Trophoblast cell (in vitro differentiated cells and primary cell): ENCODE data around the gene KBTBD4.
"Not testable (repeated sequence)": the region's sequence is repeated elsewhere in the genome, so short reads cannot be mapped to it uniquely, and the experiment has no call there.

Experiments used
- DNase-seq, 2 donors: peaks; one replicate each; pipeline ENCODE4 v3.0.0-alpha.2; 2016
- H2AFZ ChIP-seq: 2 replicates; pipeline ENCODE4 v1.6.1; 2013; ENCODE audit warnings: low read length, moderate library complexity, mild to moderate bottlenecking; ENCODE audit not compliant: insufficient read depth, poor library complexity
- H2AK5ac ChIP-seq: 2 replicates; pipeline ENCODE4 v1.6.1; 2013; ENCODE audit warnings: mild to moderate bottlenecking, low read length
- H2BK120ac ChIP-seq: 2 replicates; pipeline ENCODE4 v1.6.1; 2013; ENCODE audit warnings: low read length, mild to moderate bottlenecking, moderate library complexity; ENCODE audit not compliant: insufficient read depth, poor library complexity
- H2BK12ac ChIP-seq: 2 replicates; pipeline ENCODE4 v1.6.1; 2013; ENCODE audit warnings: mild to moderate bottlenecking, low read length, moderate library complexity
- H2BK5ac ChIP-seq: 2 replicates; pipeline ENCODE4 v1.6.1; 2013; ENCODE audit warnings: low read length, low read depth, moderate library complexity, mild to moderate bottlenecking; ENCODE audit not compliant: poor library complexity
- H3K14ac ChIP-seq: 2 replicates; pipeline ENCODE4 v1.6.1; 2013; ENCODE audit warnings: mild to moderate bottlenecking, low read length
- H3K18ac ChIP-seq: 2 replicates; pipeline ENCODE4 v1.6.1; 2013; ENCODE audit warnings: mild to moderate bottlenecking, low read length
- H3K23ac ChIP-seq: 2 replicates; pipeline ENCODE4 v1.6.1; 2013; ENCODE audit warnings: low read length
- H3K27ac ChIP-seq: 2 replicates; pipeline ENCODE4 v1.5.1; 2013; ENCODE audit warnings: low read depth, mild to moderate bottlenecking, inconsistent platforms, low read length, moderate library complexity
- H3K27me3 ChIP-seq: 2 replicates; pipeline ENCODE4 v1.6.1; 2013; ENCODE audit warnings: inconsistent platforms, mild to moderate bottlenecking, low read length, moderate library complexity; ENCODE audit not compliant: insufficient read depth
- H3K36me3 ChIP-seq, 2 experiments: 1 replicate in 1 of 2; 2 replicates in 1 of 2; pipeline ENCODE4 v1.6.1; 2013; ENCODE audit warnings: low read length in 2 of 2, mild to moderate bottlenecking in 2 of 2, moderate library complexity in 1 of 2; ENCODE audit not compliant: insufficient read depth in 2 of 2, control insufficient read depth in 1 of 2
- H3K4ac ChIP-seq: 2 replicates; pipeline ENCODE4 v1.6.1; 2013; ENCODE audit warnings: low read depth, mild to moderate bottlenecking, low read length, moderate library complexity
- H3K4me1 ChIP-seq, 2 experiments: 1 replicate in 1 of 2; 2 replicates in 1 of 2; pipeline ENCODE4 v1.6.1; 2013; ENCODE audit warnings: low read length in 2 of 2, mild to moderate bottlenecking in 2 of 2, moderate library complexity in 1 of 2; ENCODE audit not compliant: insufficient read depth in 2 of 2, control insufficient read depth in 1 of 2
- H3K4me2 ChIP-seq: 2 replicates; pipeline ENCODE4 v1.6.1; 2013; ENCODE audit warnings: inconsistent platforms, mild to moderate bottlenecking, low read length, moderate library complexity
- H3K4me3 ChIP-seq: 2 replicates; pipeline ENCODE4 v1.5.1; 2013; ENCODE audit warnings: mild to moderate bottlenecking, low read depth, low read length, inconsistent platforms
- H3K79me1 ChIP-seq: one replicate; pipeline ENCODE4 v1.6.1; 2013; ENCODE audit warnings: low read length
- H3K79me2 ChIP-seq: 2 replicates; pipeline ENCODE4 v1.6.1; 2013; ENCODE audit warnings: low read length, mild to moderate bottlenecking; ENCODE audit not compliant: control insufficient read depth, insufficient read depth, poor library complexity
- H3K9ac ChIP-seq: 2 replicates; pipeline ENCODE4 v1.6.1; 2013; ENCODE audit warnings: mild to moderate bottlenecking, low read length
- H3K9me3 ChIP-seq: 2 replicates; pipeline ENCODE4 v1.6.1; 2013; ENCODE audit warnings: low read depth, mild to moderate bottlenecking, control low read depth, inconsistent platforms, low read length; ENCODE audit not compliant: insufficient read depth
- H4K12ac ChIP-seq: 2 replicates; pipeline ENCODE4 v1.6.1; 2013; ENCODE audit warnings: low read depth, mild to moderate bottlenecking, low read length, moderate library complexity
- H4K8ac ChIP-seq: 2 replicates; pipeline ENCODE4 v1.6.1; 2013; ENCODE audit warnings: low read depth, mild to moderate bottlenecking, low read length, moderate library complexity
- H4K91ac ChIP-seq: one replicate; pipeline ENCODE4 v1.6.1; 2013; ENCODE audit warnings: low read depth, mild to moderate bottlenecking, low read length, moderate library complexity
- WGBS: extraction: QIAGEN DNeasy Blood & Tissue Kit; methylation state at CpG from one replicate; pipeline ENCODE4 v1.1.7; 2013; ENCODE audit warnings: missing lambda C conversion rate; ENCODE audit not compliant: insufficient read length, insufficient coverage; ENCODE audit errors: extremely low coverage; 5-methylcytosine and 5-hydroxymethylcytosine counted together

The KBTBD4 gene

GRCh38 chr11:47565340-47566148, 13.2 kb downstream of the KBTBD4 start, which contains the start of gene PTPMT1:
PTPMT1 (plus strand) TSS chr11:47565599; CDS start chr11:47565623, 24 bp downstream.
- no CpG with 5 or more reads among the region's 86 CpGs for WGBS
- Histone ChIP-seq H3K27me3 (no peaks in the 10 kb centered on the region), H2AFZ (peak within 1 kb of the TSS; percentile 82), H2BK5ac (peak within 1 kb of the TSS; percentile 13), H3K27ac (peak within 1 kb of the TSS; percentile 14), H3K9me3 (no peaks in the 10 kb centered on the region), H4K12ac (peak within 1 kb of the TSS; percentile 92), H3K36me3 (peaks cover 5 to 8% of the 10 kb centered on the region in 2 experiments), H4K91ac (peak within 1 kb of the TSS; percentile 89), H3K4me2 (peak within 1 kb of the TSS; percentile 90), H2AK5ac (peak within 1 kb of the TSS; percentile 84), H3K9ac (peak within 1 kb of the TSS; percentile 86), H3K79me2 (peaks cover 12% of the 10 kb centered on the region), H3K18ac (peak within 1 kb of the TSS; percentile 92), H3K14ac (peak within 1 kb of the TSS; percentile 75), H3K4ac (peak within 1 kb of the TSS; percentile 77), H3K23ac (no peak within 1 kb of the TSS), H3K4me3 (peak within 1 kb of the TSS; percentile 87), H2BK120ac (peak within 1 kb of the TSS; percentile 75), H3K4me1 (peaks cover 0 to 4% of the 10 kb centered on the region in 2 experiments), H4K8ac (peak within 1 kb of the TSS; percentile 91), H3K79me1 (peaks cover 11% of the 10 kb centered on the region), H2BK12ac (no peak within 1 kb of the TSS)
- peak; percentile 44 to 70 for DNase-seq

GRCh38 chr11:47564933-47565339, 13.8 kb downstream of the KBTBD4 start:
- Histone ChIP-seq H3K79me1 (peaks cover 11% of the 10 kb centered on the region), H4K12ac (peak overlapping the region; percentile 92), H3K27me3 (no peaks in the 10 kb centered on the region), H2BK5ac (peak overlapping the region; percentile 1), H2BK120ac (peak overlapping the region; percentile 53), H3K36me3 (peaks cover 4 to 5% of the 10 kb centered on the region in 2 experiments), H3K4me3 (peak overlapping the region; percentile 87), H3K23ac (no peak overlapping the region), H4K8ac (peak overlapping the region; percentile 91), H4K91ac (peak overlapping the region; percentile 89), H3K27ac (no peak overlapping the region), H3K18ac (peak overlapping the region; percentile 71), H2AFZ (peak overlapping the region; percentile 82), H3K9me3 (no peaks in the 10 kb centered on the region), H3K14ac (peak overlapping the region; percentile 75), H3K4ac (peak overlapping the region; percentile 68), H3K4me1 (peaks cover 0 to 4% of the 10 kb centered on the region in 2 experiments), H3K4me2 (peak overlapping the region; percentile 90), H2BK12ac (no peak overlapping the region), H3K79me2 (peaks cover 12% of the 10 kb centered on the region), H3K9ac (peak overlapping the region; percentile 86), H2AK5ac (peak overlapping the region; percentile 84)
- no CpG with 5 or more reads among the region's 11 CpGs for WGBS
- DNase-seq: no peak

DNA sequence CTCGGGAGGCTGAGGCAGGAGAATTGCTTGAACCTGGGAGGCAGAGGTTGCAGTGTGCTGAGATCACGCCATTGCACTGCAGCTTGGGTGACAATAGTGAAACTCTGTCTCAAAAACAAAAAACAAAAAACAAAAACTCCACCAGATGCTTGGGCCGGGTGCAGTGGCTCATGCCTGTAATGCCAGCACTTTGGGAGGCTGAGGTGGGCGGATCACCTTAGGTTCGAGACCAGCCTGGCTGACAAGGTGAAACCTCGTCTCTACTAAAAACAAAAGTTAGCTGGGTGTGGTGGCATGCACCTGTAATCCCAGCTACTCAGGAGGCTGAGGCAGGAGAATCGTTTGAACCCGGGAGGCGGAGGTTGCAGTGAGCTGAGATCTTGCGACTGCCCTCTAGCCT, 14.4 kb downstream of the KBTBD4 start:
- H3K4me3 ChIP-seq, H3K18ac ChIP-seq, H4K91ac ChIP-seq, H3K9ac ChIP-seq, H2BK5ac ChIP-seq, H2AK5ac ChIP-seq, H3K14ac ChIP-seq, H3K9me3 ChIP-seq, H3K23ac ChIP-seq, H3K27ac ChIP-seq, H3K36me3 ChIP-seq, H3K27me3 ChIP-seq, H3K4ac ChIP-seq, H4K8ac ChIP-seq, H3K4me2 ChIP-seq, H2AFZ ChIP-seq, H4K12ac ChIP-seq, DNase-seq, H2BK120ac ChIP-seq, H2BK12ac ChIP-seq, H3K4me1 ChIP-seq: not testable (repeated sequence)
- Histone ChIP-seq H3K79me1 (peaks cover 11% of the 10 kb centered on the region), H3K79me2 (peaks cover 12% of the 10 kb centered on the region)
- WGBS: no CpG with 5 or more reads among the region's 10 CpGs

DNA sequence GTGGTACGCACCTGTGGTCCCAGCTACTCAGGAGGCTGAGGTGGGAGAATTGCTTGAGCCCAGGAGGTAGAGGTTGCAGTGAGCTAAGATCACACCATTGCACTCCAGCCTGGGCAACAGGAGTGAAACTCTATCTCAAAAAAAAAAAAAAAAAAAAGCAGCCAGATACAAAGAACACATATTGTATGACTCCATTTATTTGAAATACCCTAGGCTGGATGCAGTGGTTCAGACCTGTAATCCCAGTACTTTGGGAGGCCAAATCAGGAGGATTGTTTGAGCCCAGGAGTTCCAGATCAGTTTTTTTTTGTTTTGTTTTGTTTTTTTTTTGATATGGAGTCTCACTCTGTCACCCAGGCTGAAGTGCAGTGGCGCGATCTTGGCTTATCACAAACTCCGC, 16.4 kb downstream of the KBTBD4 start:
- not testable (repeated sequence) for H3K27ac ChIP-seq, H3K23ac ChIP-seq, H2BK5ac ChIP-seq, H2BK12ac ChIP-seq, H3K4ac ChIP-seq, H3K9me3 ChIP-seq, DNase-seq, H3K36me3 ChIP-seq, H3K27me3 ChIP-seq, H2BK120ac ChIP-seq, H2AK5ac ChIP-seq, H3K4me2 ChIP-seq, H3K4me3 ChIP-seq, H3K9ac ChIP-seq, H4K8ac ChIP-seq, H3K4me1 ChIP-seq, H4K12ac ChIP-seq, H4K91ac ChIP-seq, H3K14ac ChIP-seq, H2AFZ ChIP-seq, H3K18ac ChIP-seq
- Histone ChIP-seq H3K79me1 (peaks cover 11% of the 10 kb centered on the region), H3K79me2 (peaks cover 12% of the 10 kb centered on the region)
- no CpG with 5 or more reads among the region's 4 CpGs for WGBS
